CD4-positive, alpha-beta memory T cell (primary cell): Measurements from ENCODE around the gene INHBC. TPM values are rescaled to one million over a fixed set of nuclear protein-coding genes. Genes with fewer than 3 reads are reported as not detected.

Source experiments
- CTCF ChIA-PET: fragments of 350-600 bp; sonication (Branson Sonifier 250); formaldehyde crosslinking; loops from one replicate; lab custom pipeline; 2021; ENCODE audit warnings: inconsistent platforms; ENCODE audit not compliant: partially characterized antibody; lab: Charles Lee
- POLR2A ChIA-PET: fragments of 350-600 bp; sonication (Branson Sonifier 250); formaldehyde crosslinking; loops from one replicate; lab custom pipeline; 2021; ENCODE audit not compliant: partially characterized antibody; lab: Charles Lee
- DNase-seq, 5 donors: peaks; one replicate each; pipeline versions ENCODE4 v3.0.0 to v3.0.0-alpha.2; 2020 to 2022; ENCODE audit warnings: mixed read lengths in 1 of 5
- H3K27ac ChIP-seq: one replicate; pipeline ENCODE4 v1.7.0; 2013; ENCODE audit warnings: low read depth, low read length
- H3K27me3 ChIP-seq: 2 replicates; pipeline ENCODE4 v1.7.0; 2013; ENCODE audit warnings: mild to moderate bottlenecking, low read length, moderate library complexity; ENCODE audit not compliant: insufficient read depth
- H3K36me3 ChIP-seq: 2 replicates; pipeline ENCODE4 v1.7.0; 2013; ENCODE audit warnings: mild to moderate bottlenecking, low read length, moderate library complexity; ENCODE audit not compliant: insufficient read depth
- H3K4me1 ChIP-seq: 2 replicates; pipeline ENCODE4 v1.7.0; 2013; ENCODE audit warnings: mild to moderate bottlenecking, low read length, moderate library complexity; ENCODE audit not compliant: insufficient read depth
- H3K4me3 ChIP-seq, 2 donors: one replicate each; pipeline ENCODE4 v1.7.0; 2013; ENCODE audit warnings: low read length in 2 of 2, mild to moderate bottlenecking in 1 of 2
- H3K9me3 ChIP-seq, 2 donors: one replicate each; pipeline ENCODE4 v1.7.0; 2013; ENCODE audit warnings: low read length in 2 of 2, control low read depth in 1 of 2; ENCODE audit not compliant: control insufficient read depth in 1 of 2
- H3K27ac Mint-ChIP-seq, 7 donors: one replicate each; pipeline ENCODE4 v1.8.0; 2020 to 2021; ENCODE audit warnings: mixed read lengths in 7 of 7, mild to moderate bottlenecking in 6 of 7, inconsistent platforms in 3 of 7, moderate library complexity in 3 of 7
- H3K27me3 Mint-ChIP-seq, 2 donors: one replicate each; pipeline ENCODE4 v1.8.0; 2020 to 2021; ENCODE audit warnings: mixed read lengths in 2 of 2
- H3K36me3 Mint-ChIP-seq, 2 donors: one replicate each; pipeline ENCODE4 v1.8.0; 2020 to 2021; ENCODE audit warnings: mixed read lengths in 2 of 2, inconsistent platforms in 1 of 2, mild to moderate bottlenecking in 1 of 2
- H3K4me1 Mint-ChIP-seq, 4 donors: one replicate each; pipeline ENCODE4 v1.8.0; 2020 to 2021; ENCODE audit warnings: mixed read lengths in 4 of 4, mild to moderate bottlenecking in 1 of 4
- H3K4me3 Mint-ChIP-seq, 8 donors: one replicate each; pipeline ENCODE4 v1.8.0; 2020 to 2021; ENCODE audit warnings: mixed read lengths in 8 of 8, mild to moderate bottlenecking in 7 of 8, moderate library complexity in 6 of 8, inconsistent platforms in 3 of 8
- H3K9me3 Mint-ChIP-seq, 8 donors: one replicate each; pipeline ENCODE4 v1.8.0; 2020 to 2021; ENCODE audit warnings: mixed read lengths in 8 of 8, mild to moderate bottlenecking in 5 of 8, inconsistent platforms in 3 of 8, moderate library complexity in 1 of 8
- intact Hi-C: fragments of 100-400 bp; cut with micrococcal nuclease; formaldehyde crosslinking; loops from one replicate; pipeline ENCODE4 v1.15.1; 2023
- polyA plus RNA-seq, 2 donors: library from polyadenylated mRNA; unstranded; fragments of 300-500 nt; fragmentation: Illumina TruSeq; gene quantifications; one replicate each; pipeline ENCODE4 v1.2.3, GENCODE V29; 2021
- total RNA-seq, 2 experiments: library from RNA; stranded (reverse); gene quantifications; one replicate each; pipeline ENCODE4 v1.2.3, GENCODE V29; 2021

Gene INHBC
- total and polyA plus RNA-seq, 4 experiments from 2014 or later, result not detected

- H3K9me3 Mint-ChIP-seq, result no peaks in the 10 kb centered on the region
- ChIA-PET POLR2A (no interaction called here), CTCF (interaction anchor here (0.7 to 5.0 kb wide), 17 partner anchors 9 to 192 kb away, joined by 3 to 43 read pairs (median 6); partner anchors contain the start of gene INHBC)
- Histone ChIP-seq H3K36me3 (no peaks in the 10 kb centered on the region), H3K4me1 (peaks cover 4% of the 10 kb centered on the region), H3K4me3 (no peak overlapping the region), H3K27ac (no peak overlapping the region), H3K9me3 (no peaks in the 10 kb centered on the region), H3K27me3 (no peaks in the 10 kb centered on the region)
- intact Hi-C loops, result loop anchor here (2.0 to 10.0 kb wide), 2 partner anchors 190 to 242 kb away; partner anchors contain the start of gene OS9
- H3K36me3 Mint-ChIP-seq, result no peaks in the 10 kb centered on the region
- peaks cover 0 to 6% of the 10 kb centered on the region in 2 donors for H3K27me3 Mint-ChIP-seq
- peak in 1 of 5 donors; percentile 41 for DNase-seq
- no peak overlapping the region for H3K4me3 Mint-ChIP-seq
- peaks cover 3 to 12% (median 6%) of the 10 kb centered on the region in 4 donors for H3K4me1 Mint-ChIP-seq
- no peak overlapping the region for H3K27ac Mint-ChIP-seq
These were observed 18.4 kb downstream of the INHBC start for GRCh38 chr12:57452937-57453509.

GRCh38 chr12:57454213-57454565 is 19.6 kb downstream of the INHBC start:
- H3K27me3 Mint-ChIP-seq, result peaks cover 0 to 7% of the 10 kb centered on the region in 2 donors
- H3K4me1 Mint-ChIP-seq, result peaks cover 8 to 19% (median 15%) of the 10 kb centered on the region in 4 donors
- ChIA-PET POLR2A (no interaction called here), CTCF (interaction anchor here (1.0 to 5.0 kb wide), 8 partner anchors 9 to 212 kb away, joined by 3 to 31 read pairs (median 8); partner anchors contain the start of gene INHBC)
- intact Hi-C loops, result loop anchor here (10.0 kb wide), 1 partner anchor 241 kb away; the partner anchor contains the start of gene OS9
- no peak for DNase-seq
- Histone ChIP-seq H3K9me3 (no peaks in the 10 kb centered on the region), H3K4me3 (no peak overlapping the region), H3K27me3 (no peaks in the 10 kb centered on the region), H3K27ac (no peak overlapping the region), H3K4me1 (peaks cover 9% of the 10 kb centered on the region), H3K36me3 (no peaks in the 10 kb centered on the region)
- H3K4me3 Mint-ChIP-seq, result no peak overlapping the region
- peaks cover 0 to 2% of the 10 kb centered on the region in 2 donors for H3K36me3 Mint-ChIP-seq
- no peaks in the 10 kb centered on the region for H3K9me3 Mint-ChIP-seq
- H3K27ac Mint-ChIP-seq, result no peak overlapping the region

DNA sequence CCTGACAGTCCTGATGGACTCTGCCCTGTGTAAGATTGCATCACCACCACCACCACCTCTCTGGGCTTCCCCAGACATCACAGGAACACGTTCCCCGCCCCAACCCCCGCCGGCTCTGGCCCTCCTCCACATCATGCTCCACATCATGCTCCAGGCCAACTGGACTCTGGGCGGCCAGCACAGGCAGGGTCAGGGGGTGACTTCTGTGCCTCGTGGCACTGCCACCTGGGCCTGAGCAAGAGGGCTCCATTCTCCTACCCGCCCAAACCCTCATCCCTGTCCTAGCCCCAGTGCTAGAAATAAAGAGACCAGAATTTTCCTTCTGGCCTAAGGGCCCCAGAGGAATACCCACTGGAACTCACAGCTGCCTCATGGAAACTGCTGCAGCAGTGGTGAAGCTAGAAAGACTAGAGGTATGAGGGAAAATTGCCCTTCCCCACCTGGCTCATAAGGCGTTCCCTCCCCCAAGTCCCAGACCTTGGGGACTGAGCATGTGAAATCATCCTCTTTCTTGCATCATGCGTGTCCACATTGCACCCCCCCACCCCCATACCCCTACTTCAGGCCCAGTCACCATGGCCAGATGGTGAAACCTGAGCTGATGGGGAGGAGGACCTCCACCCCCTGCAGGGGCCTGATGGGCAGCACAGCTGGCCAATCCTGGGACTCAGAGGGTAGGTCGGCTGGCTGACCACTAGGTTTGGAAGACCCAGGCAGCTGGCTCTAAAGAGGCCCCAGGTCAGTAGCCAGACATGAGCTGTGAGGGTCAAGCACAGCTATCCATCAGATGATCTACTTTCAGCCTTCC is 20.2 kb downstream of the INHBC start, which contains the start of gene INHBE:
Gene INHBE, plus strand, starts transcription at position 742 of the 808 bp plus-strand sequence. CDS start 230 bp downstream, outside the sequence.
- Histone ChIP-seq H3K27ac (no peak within 1 kb of the TSS), H3K4me1 (peaks cover 9% of the 10 kb centered on the region), H3K9me3 (no peaks in the 10 kb centered on the region), H3K36me3 (no peaks in the 10 kb centered on the region), H3K4me3 (no peak within 1 kb of the TSS), H3K27me3 (no peaks in the 10 kb centered on the region)
- ChIA-PET POLR2A (no interaction called here), CTCF (interaction anchor here (0.6 to 5.0 kb wide), 17 partner anchors 10 to 225 kb away, joined by 3 to 31 read pairs (median 6); partner anchors contain the start of genes ARHGAP9, INHBC and SHMT2)
- H3K27me3 Mint-ChIP-seq, result peaks cover 0 to 9% of the 10 kb centered on the region in 2 donors
- H3K4me3 Mint-ChIP-seq, result peak within 1 kb of the TSS in 6 of 8 donors; percentile 41 to 80 (median 64)
- DNase-seq, result no peak
- H3K4me1 Mint-ChIP-seq, result peaks cover 9 to 25% (median 19%) of the 10 kb centered on the region in 4 donors
- H3K9me3 Mint-ChIP-seq, result no peaks in the 10 kb centered on the region
- peaks cover 0 to 2% of the 10 kb centered on the region in 2 donors for H3K36me3 Mint-ChIP-seq
- peak within 1 kb of the TSS in 2 of 7 donors; percentile 1 to 38 for H3K27ac Mint-ChIP-seq
- intact Hi-C loops, result loop anchor here (10.0 kb wide), 1 partner anchor 240 kb away; the partner anchor contains the start of gene OS9

- peak overlapping the region in 1 of 7 donors; percentile 38 for H3K27ac Mint-ChIP-seq
- H3K4me1 Mint-ChIP-seq, result peaks cover 14 to 31% (median 23%) of the 10 kb centered on the region in 4 donors
- H3K4me3 ChIP-seq, result no peak overlapping the region
- H3K36me3 Mint-ChIP-seq, result peaks cover 0 to 2% of the 10 kb centered on the region in 2 donors
- peaks cover 0 to 12% of the 10 kb centered on the region in 2 donors for H3K27me3 Mint-ChIP-seq
- H3K27ac ChIP-seq, result no peak overlapping the region
- H3K27me3 ChIP-seq, result no peaks in the 10 kb centered on the region
- peaks cover 15% of the 10 kb centered on the region for H3K4me1 ChIP-seq
- peak overlapping the region in 6 of 8 donors; percentile 41 to 80 (median 64) for H3K4me3 Mint-ChIP-seq
- ChIA-PET POLR2A (no interaction called here), CTCF (interaction anchor here (0.6 to 5.0 kb wide), 27 partner anchors 9 to 226 kb away, joined by 3 to 31 read pairs (median 4); partner anchors contain the start of genes ARHGAP9, B4GALNT1, DDIT3 and INHBC)
- DNase-seq, result no peak
- no peaks in the 10 kb centered on the region for H3K36me3 ChIP-seq
- H3K9me3 ChIP-seq, result no peaks in the 10 kb centered on the region
- no peaks in the 10 kb centered on the region for H3K9me3 Mint-ChIP-seq
- intact Hi-C loops, result loop anchor here (1.0 to 10.0 kb wide), 2 partner anchors 192 to 239 kb away; partner anchors contain the start of gene OS9
These were observed 21.0 kb downstream of the INHBC start for GRCh38 chr12:57455374-57456144.

DNA sequence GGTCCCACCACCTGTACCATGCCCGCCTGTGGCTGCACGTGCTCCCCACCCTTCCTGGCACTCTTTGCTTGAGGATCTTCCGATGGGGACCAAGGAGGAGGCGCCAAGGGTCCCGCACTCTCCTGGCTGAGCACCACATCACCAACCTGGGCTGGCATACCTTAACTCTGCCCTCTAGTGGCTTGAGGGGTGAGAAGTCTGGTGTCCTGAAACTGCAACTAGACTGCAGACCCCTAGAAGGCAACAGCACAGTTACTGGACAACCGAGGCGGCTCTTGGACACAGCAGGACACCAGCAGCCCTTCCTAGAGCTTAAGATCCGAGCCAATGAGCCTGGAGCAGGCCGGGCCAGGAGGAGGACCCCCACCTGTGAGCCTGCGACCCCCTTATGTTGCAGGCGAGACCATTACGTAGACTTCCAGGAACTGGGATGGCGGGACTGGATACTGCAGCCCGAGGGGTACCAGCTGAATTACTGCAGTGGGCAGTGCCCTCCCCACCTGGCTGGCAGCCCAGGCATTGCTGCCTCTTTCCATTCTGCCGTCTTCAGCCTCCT is 21.6 kb downstream of the INHBC start:
- Mint-ChIP-seq H3K9me3 (no peaks in the 10 kb centered on the region), H3K27me3 (peaks cover 2 to 15% of the 10 kb centered on the region in 2 donors), H3K27ac (peak overlapping the region in 2 of 7 donors; percentile 1 to 38), H3K4me1 (peaks cover 15 to 36% (median 28%) of the 10 kb centered on the region in 4 donors), H3K36me3 (peaks cover 0 to 2% of the 10 kb centered on the region in 2 donors), H3K4me3 (peak overlapping the region in 6 of 8 donors; percentile 41 to 80 (median 64))
- H3K4me1 ChIP-seq, result peaks cover 22% of the 10 kb centered on the region
- ChIA-PET CTCF (interaction anchor here (0.6 to 5.0 kb wide), 25 partner anchors 9 to 195 kb away, joined by 3 to 31 read pairs (median 4); partner anchors contain the start of genes ARHGAP9, B4GALNT1, DDIT3 and INHBC), POLR2A (interaction anchor here (0.7 kb wide), 1 partner anchor 24 kb away, joined by 4 read pairs; no protein-coding TSS in a partner anchor)
- H3K36me3 ChIP-seq, result no peaks in the 10 kb centered on the region
- intact Hi-C loops, result loop anchor here (1.0 to 10.0 kb wide), 2 partner anchors 193 to 239 kb away; partner anchors contain the start of gene OS9
- H3K27ac ChIP-seq, result no peak overlapping the region
- DNase-seq, result peak in 4 of 5 donors; percentile 28 to 48 (median 39)
- H3K9me3 ChIP-seq, result no peaks in the 10 kb centered on the region
- H3K27me3 ChIP-seq, result peaks cover 6% of the 10 kb centered on the region
- no peak overlapping the region for H3K4me3 ChIP-seq
